Measurements from ENCODE around the gene JUNB.

DNA sequence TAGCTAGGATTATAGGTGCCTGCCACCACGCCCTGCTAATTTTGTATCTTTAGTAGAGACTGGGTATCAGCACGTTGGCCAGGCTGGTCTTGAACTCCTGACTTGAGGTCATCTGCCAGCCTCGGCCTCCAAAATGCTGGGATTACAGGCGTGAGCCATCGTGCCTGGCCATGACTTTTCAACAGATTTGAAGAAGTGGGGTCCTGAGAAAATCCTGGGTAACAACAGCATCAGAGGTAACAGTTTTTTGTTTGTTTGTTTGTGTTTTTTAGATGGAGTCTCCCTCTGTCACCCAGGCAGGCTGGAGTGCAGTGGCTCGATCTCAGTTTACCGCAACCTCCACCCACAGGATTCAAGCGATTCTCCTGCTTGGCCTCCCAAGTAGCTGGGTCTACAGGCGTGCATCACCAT lies 3.7 kb downstream of the JUNB start:
- TF ChIP-seq, protein P1, sequence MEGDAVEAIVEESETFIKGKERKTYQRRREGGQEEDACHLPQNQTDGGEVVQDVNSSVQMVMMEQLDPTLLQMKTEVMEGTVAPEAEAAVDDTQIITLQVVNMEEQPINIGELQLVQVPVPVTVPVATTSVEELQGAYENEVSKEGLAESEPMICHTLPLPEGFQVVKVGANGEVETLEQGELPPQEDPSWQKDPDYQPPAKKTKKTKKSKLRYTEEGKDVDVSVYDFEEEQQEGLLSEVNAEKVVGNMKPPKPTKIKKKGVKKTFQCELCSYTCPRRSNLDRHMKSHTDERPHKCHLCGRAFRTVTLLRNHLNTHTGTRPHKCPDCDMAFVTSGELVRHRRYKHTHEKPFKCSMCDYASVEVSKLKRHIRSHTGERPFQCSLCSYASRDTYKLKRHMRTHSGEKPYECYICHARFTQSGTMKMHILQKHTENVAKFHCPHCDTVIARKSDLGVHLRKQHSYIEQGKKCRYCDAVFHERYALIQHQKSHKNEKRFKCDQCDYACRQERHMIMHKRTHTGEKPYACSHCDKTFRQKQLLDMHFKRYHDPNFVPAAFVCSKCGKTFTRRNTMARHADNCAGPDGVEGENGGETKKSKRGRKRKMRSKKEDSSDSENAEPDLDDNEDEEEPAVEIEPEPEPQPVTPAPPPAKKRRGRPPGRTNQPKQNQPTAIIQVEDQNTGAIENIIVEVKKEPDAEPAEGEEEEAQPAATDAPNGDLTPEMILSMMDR (conservative IDR thresholded peaks at IDR 0.05; ENCODE audit: low read length) = no peak
- no peak for TF ChIP-seq EZH2phosphoT487 (IDR thresholded peaks at IDR 0.05; ENCODE audit: borderline replicate concordance)
